GM19467 (cell line): ENCODE results near the gene RDH13.

ENCODE experiments used
- ATAC-seq: cut with Tn5 transposase; IDR thresholded peaks from one replicate; pipeline ENCODE4 v1.9.1; 2021; ENCODE audit warnings: mild to moderate bottlenecking, moderate library complexity; ENCODE audit not compliant: unreplicated experiment

Gene RDH13

DNA sequence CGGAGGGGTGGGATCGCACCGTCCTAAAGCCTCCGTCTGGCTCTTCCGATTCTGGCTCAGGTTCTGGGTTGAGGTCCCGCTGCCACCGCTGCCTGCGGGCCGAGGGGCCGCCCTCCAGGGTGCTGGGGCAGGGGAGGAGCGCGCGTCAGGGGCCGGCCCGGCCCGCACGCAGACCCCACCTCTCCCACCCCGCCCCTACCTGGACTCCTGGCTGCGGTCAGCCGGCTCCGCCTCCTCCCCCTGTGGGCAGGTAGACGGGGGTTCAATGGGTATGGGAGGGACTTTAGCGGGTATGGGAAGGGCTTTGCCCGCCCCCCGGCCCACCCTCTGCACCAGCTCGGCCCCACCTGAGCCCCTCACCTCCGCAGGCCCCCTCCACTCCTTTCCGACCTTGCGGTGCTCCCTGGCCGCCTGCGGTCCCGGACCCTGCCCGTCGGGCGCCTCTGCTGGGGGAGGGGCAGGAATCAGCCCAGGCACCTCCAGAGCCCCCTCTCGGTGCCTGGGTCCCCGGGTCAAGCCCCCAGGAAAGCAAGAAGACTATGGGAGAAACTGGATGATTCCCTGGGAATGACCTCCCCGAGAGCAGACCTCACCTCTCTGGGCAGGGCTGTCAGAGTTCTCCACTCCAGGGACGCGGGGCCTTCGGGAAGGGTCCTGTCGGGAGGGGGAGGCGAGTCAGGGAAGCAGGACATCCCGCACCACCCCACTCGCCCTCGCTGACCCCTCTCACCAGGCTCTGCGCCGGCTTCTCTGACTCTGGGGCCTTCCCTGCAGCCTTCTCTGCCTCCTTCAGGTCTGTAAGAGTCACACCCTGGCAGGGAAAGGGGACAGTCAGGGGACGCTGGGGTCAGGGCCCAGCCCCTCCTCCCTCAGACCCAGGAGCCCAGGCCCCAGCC lies 29.7 kb upstream of the RDH13 start:
- no peak for ATAC-seq

DNA sequence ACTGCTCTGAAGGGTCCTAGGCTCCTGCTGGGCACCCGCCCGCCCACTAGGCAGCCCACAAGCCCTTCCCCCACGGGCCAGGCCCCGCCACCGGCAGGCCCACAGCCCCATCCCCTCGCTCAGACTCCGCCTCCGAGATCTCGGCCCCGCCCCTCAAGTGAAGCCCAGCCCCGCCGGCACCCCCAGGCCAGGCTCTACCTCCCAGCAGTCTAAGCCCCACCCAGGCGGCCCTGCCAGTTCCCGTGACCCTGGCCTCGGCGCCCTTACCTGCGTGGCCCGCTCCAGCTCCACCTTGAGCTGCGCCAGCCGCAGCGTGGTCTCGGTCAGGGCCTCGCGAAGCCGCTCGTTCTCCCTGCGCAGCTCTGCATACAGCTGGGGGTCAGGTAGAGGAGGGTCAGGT lies 29.0 kb upstream of the RDH13 start:
- ATAC-seq = no peak

DNA sequence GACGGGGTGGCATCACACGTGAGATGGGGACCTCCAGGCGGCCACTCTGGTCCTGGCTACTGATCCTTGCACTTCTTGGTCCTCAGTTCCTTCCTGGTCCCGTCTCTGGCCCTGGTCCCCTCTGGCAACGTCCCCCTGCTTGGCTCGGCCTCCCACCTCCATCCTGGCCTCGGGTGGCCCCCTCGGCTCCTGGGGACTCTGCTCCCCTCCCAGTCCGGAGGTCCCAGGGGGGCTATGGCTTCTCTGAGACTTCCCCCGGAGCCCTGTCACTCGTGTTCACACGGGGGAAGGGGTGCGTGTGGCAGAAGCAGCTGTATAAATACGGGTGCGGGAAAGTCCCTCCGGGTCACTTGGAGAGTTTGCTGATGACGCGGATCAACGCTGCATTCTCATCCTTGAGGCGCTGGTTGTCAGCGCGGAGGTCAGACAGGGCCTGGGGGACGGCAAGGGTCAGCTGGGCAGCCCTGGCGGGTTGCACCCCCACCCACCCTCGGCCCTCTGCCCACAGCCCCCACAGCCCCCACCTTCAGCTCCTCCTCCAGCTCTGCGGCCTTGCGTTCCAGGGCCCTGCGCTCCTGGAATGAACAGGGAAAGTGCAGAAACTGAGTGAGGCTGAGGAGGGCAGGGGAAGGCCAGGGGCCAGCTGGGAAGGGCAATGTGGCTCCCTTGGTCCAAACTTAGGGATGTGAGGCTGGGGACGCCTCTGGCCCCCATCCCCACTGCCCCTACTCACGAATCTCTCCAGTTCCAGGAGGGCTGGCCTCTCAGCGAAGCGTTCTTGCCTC lies 28.4 kb upstream of the RDH13 start:
- ATAC-seq = no peak

DNA sequence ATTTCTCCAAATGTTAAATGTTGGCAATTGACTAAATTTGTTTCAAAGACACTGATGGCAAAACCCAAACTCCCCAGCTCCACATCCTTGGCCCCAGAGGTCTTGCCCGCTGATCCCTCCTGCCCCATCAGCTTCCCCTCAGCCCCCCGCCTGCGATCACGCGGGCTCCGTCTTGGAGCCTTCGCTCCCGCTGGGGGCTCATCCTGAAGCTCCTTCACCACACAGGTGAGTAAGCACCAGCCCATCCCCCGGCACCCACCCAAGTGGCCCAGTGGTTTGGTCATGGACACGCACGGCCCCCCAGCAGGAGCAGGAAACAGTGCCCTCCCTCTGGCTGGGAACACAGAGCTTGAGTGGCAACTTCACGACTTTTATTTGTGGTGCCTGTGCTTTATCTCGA lies 27.6 kb upstream of the RDH13 start:
- no peak for ATAC-seq

DNA sequence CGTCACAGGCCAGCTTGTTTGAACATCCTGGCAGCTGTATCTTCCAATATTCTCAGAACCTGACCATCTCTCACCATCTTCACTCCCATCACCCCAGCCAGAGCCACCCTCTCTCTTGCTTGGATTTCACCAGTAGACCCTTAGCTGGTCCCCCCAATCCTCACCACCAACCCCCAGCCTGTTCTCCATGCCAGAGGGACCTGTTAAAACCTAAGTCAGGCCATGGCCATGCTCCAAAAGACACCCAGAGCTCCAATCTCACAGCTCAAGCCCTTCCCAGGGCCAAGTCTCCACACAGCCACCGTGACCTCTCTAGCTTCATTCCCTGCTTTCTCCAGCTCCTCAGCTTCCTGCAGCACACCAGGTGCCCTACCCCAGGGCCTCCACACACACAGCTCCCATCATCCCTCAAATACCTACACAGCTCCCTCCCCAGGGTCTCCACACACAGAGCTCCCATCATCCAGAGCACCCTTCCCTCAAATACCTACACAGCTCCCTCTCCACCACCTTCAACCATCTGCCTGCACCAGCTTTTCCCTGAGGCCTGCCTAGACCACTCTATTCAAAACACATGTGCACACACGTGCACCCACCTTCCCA lies 26.5 kb upstream of the RDH13 start:
- no peak for ATAC-seq

DNA sequence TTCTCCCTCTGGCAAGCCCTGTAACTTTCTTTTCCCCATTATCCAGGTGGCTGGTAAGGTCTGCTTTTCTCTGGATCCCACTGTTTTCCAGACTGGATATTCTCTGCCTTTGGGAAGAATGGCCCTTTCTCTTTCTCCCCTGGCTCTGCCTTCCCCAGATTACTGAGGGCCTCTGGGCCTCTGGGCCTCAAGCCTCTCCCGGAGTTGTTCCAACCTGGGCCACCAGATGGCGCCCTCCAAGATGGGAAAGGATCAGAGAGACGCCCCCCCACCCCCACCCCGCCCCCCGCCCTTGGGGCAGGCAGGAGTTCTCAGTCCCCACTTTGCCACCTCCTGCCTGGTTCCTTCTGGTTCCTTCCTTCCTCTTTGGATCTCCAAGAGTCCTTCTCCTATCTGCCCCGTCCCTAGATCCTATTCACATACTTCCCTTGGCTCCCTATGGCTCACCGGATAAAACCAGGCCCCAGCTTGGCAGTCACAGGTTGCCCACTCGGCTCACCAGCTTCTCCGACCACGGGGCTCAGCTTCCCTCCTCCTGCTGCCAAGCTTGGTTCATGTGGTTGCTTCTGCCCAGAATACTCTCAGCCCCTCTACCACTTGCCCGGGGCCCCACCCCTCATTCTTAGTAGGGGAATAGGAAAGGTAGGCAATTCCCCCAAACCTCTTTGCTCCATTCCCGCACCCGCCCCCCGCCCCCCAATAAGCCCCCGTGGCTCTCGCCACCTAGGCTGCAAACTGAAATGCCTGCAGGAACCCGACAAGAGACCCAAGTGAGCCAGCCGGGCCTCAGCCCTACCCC lies 25.8 kb upstream of the RDH13 start:
- no peak for ATAC-seq

DNA sequence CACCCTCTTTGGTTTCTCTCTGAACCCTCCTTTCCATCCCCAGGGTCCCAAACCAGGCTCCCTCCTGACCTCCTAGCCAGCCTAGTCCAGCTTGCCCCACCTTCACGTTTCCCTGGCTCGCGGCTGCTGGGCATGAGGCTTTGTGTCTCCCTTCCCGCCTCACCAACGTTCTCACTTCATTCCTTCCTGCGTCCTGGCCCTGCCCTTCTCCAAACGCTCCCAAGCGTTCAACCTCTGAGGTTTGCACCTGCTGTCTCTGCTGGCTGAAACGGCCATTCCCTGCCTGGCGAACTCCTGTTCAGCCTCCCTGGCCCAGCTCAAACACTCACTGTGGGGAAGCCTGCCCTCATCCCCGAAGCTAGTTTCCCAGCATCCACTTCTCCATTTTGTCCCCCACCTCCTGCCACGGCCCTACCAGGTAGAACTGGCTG lies 25.1 kb upstream of the RDH13 start:
- no peak for ATAC-seq

DNA sequence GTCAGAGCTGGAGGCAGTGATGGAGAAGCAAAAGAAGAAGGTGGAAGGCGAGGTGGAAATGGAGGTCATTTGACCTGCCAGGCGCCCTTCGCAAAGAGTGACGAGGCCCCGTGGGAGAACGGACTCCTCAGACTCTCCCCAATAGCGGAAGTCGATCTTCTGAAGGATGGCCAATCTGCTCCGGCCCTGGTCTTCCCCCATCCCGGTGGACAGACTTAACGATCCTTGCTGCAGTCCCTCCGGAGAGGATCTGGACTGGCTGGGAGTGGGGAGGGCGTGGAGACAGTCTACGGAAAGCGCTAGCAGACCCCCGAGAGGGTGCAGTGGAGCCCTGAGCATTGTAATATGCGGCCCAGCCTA lies 24.6 kb upstream of the RDH13 start:
- no peak for ATAC-seq

DNA sequence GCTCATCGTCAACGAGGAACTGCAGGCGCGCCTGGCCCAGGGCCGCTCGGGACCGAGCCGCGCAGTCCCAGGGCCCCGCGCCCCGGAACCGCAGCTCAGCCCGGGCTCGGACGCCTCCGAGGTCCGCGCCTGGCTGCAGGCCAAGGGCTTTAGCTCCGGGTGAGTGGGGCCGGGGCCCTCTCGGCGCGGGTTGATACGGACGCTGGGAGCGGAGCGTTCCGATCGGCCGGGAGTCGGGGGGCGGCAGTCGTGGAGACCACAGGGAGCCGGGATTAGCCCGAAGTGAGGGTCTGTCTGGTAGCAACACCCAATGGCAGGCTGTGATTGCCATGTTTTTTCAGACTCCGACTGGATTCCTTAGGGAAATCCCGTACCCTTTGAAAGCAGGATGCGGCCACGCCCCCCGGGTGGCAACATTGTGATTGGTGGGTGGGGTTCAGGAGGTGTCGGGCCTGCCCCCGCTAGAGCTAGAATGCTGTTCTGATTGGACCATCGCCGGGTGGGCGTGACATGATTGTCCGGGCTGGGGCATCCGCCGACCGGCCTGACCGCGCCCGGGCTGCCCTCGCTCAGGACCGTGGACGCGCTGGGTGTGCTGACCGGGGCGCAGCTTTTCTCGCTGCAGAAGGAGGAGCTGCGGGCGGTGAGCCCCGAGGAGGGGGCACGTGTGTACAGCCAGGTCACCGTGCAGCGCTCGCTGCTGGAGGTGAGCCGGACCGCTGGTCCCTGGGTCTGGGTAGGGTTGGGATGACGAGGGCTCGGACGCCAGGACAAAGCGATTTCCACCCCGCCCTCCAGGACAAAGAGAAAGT lies 24.0 kb upstream of the RDH13 start:
- ATAC-seq = no peak

DNA sequence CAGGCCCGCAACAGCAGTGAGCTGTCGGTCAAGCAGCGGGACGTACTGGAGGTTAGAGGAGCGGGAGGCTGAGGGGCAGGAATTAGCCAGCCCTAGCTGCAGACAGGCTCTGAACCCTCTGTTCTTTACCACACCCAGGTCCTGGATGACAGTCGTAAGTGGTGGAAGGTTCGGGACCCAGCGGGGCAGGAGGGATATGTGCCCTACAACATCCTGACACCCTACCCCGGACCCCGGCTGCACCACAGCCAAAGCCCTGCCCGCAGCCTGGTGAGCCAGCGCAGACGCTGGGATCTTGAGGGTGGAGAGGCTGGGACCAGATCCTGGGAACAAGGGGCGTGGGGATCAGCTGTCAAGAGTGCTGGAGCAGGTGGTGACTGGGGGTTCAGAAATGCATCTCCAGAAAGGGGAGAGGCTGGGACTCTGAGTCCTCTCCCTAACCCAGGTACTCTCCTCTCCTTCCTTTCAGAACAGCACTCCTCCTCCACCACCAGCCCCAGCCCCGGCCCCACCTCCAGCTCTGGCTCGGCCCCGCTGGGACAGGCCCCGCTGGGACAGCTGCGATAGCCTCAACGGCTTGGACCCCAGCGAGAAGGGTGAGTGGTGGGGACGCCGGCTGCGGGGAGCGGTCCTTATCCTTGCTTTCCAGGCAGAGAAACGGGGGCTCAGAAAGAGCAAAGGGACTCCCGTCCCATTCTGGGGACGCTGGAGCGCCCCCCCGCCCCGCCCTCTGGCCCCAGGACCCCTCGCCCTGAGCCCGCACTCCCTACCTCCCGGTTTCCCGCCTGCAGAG lies 23.2 kb upstream of the RDH13 start:
- no peak for ATAC-seq

DNA sequence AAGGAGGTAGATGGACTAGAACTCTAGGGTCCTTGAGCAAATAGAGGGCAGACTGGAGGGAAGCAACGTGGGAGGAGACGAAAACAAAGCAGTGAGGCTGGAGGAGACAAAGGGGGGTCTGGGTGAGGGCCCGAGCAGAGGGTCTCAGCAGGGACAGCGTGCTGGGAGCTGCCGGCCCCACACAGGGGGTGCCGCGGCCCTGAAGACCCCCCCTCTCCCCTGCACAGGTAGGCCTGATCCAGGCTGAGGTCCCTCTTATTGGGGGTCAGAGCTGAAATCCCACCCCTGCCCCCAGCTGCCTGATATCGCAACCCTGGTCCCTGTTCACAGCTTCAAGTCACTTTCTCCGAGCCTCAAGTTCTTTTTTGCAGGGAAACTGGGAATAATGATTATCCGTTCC lies 21.5 kb upstream of the RDH13 start:
- ATAC-seq = no peak

DNA sequence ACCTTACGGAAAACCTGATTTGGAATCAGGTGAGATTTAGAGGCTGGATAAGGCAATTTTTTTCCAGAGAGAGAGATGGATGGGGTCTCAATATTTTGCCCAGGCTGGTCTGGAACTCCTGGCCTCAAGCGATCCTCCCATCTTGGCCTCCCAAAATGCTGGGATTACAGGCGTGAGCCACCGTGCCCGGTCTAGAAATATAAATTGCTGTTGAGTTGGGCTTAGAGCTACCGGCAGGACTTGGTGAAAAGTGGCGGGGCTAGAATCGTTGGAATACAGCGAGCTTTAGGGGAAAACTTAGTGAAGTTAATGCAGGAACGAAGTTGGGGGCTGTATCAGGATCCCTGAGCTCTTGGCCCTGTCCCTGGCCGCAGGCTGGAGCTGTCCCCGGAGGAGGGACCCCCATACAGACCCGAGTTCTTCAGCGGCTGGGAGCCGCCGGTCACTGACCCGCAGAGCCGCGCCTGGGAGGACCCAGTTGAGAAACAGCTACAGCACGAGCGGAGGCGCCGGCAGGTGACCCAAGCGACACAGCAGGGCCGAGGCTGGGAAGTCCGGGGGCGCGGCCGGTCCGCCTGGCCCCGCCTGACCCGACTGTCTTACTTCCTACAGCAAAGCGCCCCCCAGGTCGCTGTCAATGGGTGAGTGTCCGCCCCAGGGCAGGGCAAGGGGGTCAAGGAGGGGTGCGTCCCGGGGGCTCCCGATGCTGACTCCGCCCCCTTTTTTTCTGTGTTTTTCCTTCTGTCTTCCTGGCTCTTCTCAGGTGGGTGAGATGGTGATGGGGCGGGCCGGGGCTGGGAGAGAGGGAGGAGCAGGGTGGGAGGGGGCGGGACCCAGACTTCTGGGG lies 20.3 kb upstream of the RDH13 start:
- ATAC-seq = no peak

DNA sequence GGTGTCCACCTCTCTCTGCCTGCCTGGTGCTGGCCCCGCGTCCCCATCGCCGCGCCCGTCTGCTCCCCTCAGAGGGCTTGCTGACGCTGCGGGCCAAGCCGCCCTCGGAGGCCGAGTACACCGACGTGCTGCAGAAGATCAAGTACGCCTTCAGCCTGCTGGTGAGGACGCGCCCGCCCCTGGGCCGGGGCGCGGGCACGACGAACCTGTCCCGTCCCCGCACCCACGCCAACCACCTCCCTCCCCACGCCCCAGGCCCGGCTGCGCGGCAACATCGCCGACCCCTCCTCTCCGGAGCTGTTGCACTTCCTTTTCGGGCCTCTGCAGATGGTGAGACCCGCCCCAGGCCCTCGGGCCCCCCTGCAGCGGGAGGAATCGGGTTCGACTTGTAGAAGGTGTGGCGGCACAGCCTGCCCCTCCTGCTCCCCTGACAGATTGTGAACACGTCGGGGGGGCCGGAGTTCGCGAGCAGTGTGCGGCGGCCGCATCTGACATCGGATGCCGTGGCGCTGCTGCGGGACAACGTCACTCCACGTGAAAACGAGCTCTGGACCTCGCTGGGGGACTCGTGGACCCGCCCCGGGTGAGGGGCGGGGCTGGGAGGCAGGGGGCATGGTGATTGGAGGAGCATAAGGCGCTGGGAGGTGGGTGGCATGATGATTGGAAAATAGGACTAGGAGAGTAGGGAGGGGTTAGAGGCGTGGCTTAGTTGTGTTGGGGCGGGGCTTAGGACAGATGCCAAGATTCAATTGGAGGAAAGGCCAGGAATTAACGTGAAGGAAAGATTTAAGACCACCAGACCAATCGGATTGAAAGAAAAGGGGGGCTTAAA lies 19.3 kb upstream of the RDH13 start:
- no peak for ATAC-seq

DNA sequence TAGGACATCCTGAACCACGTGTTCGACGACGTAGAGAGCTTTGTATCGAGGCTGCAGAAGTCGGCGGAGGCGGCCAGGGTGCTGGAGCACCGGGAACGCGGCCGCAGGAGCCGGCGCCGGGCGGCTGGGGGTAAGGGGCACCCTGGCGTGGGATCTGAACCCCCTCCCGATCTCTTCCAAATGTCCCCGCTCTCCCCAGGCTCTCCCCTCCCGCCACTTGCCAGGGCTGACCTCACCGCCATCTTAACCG lies 18.7 kb upstream of the RDH13 start:
- no peak for ATAC-seq

DNA sequence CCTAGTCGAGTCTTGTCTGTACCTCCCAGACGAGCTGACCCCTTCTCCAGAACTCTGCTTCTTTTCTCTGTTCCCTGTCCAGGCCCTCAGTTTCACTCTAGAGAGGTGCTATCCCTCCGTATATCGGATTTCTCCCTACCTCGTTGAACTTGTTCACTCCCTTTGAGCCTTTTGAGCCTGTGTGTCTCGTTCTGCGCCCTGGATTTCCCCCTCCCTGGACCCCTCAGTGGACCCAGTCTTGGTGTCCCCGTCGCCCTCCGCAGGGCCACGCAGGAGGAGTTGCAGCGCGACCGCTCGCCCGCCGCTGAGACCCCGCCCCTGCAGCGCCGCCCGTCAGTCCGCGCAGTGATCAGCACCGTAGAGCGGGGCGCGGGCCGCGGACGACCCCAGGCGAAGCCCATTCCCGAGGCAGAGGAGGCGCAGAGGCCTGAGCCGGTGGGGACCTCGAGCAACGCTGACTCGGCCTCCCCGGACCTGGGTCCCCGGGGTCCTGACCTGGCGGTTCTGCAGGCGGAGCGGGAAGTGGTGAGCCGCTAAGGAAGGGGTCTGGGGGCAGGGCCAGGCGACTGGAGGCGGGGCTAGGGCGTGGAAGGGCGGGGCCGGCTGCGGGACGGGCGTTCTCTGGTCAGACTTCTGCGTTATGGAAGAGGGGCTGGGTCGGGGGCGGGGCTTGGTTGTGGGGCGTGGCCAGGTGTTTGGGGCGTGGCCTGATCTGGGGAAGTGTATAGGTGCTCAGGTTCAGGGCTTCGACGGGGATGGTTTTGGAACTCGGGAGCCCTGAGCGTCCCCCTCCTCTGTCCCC lies 18.2 kb upstream of the RDH13 start:
- no peak for ATAC-seq

DNA sequence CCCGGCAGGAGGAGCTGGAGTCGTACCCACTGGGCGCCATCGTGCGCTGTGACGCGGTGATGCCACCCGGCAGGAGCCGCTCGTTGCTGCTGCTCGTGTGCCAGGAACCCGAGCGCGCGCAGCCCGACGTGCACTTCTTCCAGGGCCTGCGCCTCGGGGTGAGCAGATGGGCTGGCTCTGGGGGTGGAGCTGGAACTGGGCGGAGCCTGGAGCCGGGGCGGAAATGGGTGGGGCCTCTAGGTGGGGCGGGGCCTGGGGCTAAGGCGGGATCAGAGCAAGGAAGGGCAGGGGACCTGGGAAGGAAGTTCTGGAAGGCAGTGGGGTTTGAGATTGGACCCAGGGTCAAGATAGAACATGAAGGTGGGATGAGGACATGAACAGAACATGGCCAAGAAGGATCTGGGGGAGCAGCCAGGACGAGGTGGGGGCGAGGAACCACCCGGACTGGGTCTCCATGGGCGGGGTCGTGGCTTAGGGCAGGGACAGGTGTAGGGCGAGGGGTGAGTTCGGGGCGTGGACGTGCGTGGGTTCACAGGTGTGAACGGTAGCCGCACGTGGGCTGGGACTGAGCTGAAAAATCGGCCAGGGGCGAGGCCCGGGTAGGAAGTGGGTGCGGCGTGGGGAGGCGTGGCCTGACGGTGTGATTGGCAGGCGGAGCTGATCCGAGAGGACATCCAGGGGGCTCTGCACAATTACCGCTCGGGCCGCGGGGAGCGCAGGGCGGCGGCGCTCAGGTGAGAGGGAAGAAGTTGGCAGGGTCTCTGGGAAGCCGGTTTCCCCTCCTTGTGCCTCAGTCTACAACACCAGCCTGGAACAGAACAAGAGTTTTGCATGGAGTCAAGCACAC lies 17.4 kb upstream of the RDH13 start:
- no peak for ATAC-seq
